Activated CD4-positive, CD25-positive, alpha-beta regulatory T cell (primary cell): Measurements from ENCODE around the gene NAGLU.

Source experiments
- DNase-seq, 4 experiments: peaks; one replicate each; lab custom pipeline; 2025; lab: John Stamatoyannopoulos, UW

The NAGLU gene

DNA sequence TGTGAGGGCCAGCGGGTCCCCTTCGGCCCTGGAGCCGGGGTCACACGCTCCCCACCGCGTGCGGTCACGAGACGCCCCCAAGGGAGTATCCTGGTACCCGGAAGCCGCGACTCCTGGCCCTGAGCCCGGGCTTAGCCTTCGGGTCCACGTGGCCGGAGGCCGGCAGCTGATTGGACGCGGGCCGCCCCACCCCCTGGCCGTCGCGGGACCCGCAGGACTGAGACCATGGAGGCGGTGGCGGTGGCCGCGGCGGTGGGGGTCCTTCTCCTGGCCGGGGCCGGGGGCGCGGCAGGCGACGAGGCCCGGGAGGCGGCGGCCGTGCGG is at the start of gene NAGLU:
Gene NAGLU, plus strand, starts transcription at position 194 of the 324 bp plus-strand sequence. Its CDS starts 32 bp downstream, at position 226.
- peak; percentile 64 to 70 (median 68) for DNase-seq

DNA sequence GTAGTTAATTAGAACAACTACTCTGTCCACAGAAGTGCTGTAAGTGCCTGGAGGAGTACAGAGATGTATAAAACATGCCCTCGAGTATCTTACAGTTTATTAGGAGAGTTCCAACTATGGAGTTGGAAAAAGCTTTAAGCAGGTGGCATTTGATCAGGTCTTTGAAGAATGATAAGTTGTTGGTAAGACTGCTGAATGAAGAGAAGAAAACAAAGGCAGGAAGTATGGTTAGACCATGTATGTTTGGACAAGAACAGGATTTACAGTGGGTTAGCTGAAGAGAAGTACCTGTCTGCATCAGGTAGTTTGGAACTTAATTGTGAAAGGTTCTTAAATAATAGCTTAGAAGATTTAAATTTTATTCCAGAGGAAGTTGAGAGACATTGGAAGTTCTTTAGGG is 48.0 kb upstream of the NAGLU start:
- DNase-seq: no peak

GRCh38 chr17:42493319-42493718 is 42.7 kb upstream of the NAGLU start:
- DNase-seq: no peak

DNA sequence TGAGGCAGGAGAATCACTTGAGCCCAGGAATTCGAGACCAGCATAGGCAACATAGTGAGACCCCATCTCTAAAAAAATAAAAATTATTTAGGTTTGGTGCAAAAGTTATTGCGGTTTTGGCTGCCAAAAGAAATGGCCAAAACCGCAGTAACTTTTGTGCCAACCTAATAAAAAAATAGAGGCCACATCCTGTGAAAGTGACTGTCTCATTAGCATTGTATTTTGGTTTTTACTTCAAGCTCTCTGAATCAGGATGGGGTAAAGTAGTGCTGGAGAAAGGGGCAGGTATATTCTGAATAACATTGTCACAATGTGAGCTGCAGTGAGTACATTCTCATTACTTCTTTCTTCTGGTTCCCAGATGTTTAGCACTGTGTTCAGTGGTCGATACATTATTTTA is 41.4 kb upstream of the NAGLU start:
- no peak for DNase-seq

- DNase-seq: no peak
These were observed 37.2 kb upstream of the NAGLU start for GRCh38 chr17:42498828-42499227.

DNA sequence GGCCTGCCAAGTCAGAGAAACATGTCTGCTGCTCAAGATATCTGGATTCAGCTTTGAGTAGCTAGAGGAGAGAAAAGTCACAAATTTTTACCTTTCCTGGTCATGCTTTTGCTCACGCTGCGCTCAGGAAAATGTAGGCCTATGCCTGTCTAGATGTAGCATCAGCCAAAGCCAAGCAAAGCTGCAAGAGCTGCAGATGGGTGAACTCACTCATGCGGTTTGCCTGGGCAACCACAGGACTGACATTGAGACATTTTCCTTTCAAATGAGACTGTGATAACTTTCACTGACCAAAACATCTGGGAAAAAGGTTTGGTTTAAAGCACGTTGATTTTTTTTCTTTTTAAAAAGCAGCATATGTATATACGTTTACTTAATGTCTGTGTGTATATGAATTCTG is 34.0 kb upstream of the NAGLU start:
- DNase-seq: no peak

DNA sequence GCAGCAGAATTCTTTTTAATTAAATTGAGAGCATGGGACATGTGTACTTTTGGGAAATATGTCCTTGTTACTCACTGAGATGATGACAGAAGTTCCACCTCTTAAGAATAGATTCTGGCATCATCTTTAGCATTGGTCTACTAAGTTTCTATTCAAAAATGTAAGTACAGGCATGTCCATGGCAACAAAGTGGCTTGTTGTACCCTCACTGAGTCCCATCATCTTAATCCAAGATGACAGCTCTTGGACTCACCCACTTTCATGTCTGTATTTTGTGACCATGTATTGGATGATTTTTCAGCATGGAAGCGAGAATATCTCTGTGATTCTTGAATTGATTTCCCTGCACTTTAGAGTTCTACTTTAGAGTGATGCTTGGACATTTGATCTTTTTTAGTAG is 33.1 kb upstream of the NAGLU start:
- DNase-seq: no peak

GRCh38 chr17:42507671-42508070 is 28.4 kb upstream of the NAGLU start:
- no peak for DNase-seq

- DNase-seq: no peak
These were observed 27.4 kb upstream of the NAGLU start for GRCh38 chr17:42508426-42509165.

GRCh38 chr17:42509409-42509808 is 26.6 kb upstream of the NAGLU start:
- DNase-seq: no peak

GRCh38 chr17:42509841-42510240 is 26.2 kb upstream of the NAGLU start:
- no peak for DNase-seq

- DNase-seq: no peak
These were observed 23.8 kb upstream of the NAGLU start for GRCh38 chr17:42512246-42512645.

DNA sequence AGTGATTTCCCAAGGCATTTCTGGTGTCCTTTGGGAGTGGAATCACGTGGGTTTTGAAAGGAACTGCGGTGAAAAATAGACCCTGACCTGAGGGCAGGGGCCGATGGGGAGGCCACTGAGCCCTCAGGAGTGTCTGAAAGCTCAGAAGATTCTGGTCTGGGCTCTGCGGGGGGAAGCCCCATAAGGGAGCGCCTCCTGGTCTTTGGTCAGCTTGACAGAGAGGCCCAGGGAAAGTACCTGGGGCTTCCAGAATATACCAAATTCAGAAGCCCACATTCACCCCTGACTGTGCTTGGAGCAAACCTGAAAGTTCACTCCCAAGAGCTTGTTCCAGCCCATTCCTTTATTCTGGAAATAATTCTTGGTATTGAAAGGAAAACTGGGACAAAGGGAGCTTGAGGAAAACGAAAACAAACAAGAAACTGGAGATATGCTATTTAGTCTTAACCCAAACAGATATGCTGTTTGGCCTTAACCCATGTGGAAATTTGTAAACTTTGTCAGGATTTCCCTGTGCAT is 23.2 kb upstream of the NAGLU start:
- DNase-seq: no peak

- no peak for DNase-seq
These were observed 22.4 kb upstream of the NAGLU start for GRCh38 chr17:42513686-42514085.

DNA sequence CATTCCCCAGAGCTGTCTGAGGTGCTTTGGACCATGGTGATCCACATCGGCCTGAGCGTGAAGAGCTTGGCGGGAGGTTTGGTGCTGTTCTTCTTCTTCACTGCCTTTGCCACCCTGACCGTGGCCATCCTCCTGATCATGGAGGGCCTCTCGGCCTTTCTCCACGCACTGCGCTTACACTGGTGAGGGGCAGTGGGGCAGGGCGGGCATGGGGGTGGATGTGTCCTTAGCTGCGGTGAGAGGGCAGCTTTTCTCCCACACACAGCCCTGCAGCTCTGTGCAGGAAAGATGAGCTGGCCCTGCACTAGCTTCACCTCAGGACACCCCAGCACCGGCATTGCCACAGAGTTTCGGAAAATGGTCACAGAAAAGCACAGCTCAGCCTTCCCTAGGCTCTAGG is 21.8 kb upstream of the NAGLU start:
- DNase-seq: no peak

- no peak for DNase-seq
These were observed 21.2 kb upstream of the NAGLU start for GRCh38 chr17:42514867-42515266.

DNA sequence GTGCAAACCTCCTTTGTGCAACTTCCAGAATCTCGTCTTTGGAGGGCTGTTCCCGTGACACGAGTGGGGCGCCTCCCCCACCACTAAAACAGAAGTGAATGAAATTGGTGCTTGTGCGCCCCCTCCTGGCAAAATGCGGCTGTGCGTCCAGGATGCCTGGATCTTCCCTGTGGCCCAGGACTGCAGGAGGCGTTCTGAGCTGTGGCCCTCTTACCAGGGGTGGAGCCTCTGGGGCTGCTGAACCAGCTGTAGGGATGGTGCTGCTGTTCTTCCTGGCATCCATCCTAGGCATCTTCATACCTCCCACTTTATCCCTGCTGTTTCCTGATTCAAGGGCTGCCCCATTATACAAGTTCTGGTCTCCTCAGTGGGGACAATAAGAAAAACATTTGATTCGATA is 18.5 kb upstream of the NAGLU start:
- DNase-seq: peak; percentile 54 to 80 (median 65)

GRCh38 chr17:42518046-42518754 is 17.8 kb upstream of the NAGLU start:
- no peak for DNase-seq

- no peak for DNase-seq
These were observed 17.1 kb upstream of the NAGLU start for GRCh38 chr17:42518755-42519545.

DNA sequence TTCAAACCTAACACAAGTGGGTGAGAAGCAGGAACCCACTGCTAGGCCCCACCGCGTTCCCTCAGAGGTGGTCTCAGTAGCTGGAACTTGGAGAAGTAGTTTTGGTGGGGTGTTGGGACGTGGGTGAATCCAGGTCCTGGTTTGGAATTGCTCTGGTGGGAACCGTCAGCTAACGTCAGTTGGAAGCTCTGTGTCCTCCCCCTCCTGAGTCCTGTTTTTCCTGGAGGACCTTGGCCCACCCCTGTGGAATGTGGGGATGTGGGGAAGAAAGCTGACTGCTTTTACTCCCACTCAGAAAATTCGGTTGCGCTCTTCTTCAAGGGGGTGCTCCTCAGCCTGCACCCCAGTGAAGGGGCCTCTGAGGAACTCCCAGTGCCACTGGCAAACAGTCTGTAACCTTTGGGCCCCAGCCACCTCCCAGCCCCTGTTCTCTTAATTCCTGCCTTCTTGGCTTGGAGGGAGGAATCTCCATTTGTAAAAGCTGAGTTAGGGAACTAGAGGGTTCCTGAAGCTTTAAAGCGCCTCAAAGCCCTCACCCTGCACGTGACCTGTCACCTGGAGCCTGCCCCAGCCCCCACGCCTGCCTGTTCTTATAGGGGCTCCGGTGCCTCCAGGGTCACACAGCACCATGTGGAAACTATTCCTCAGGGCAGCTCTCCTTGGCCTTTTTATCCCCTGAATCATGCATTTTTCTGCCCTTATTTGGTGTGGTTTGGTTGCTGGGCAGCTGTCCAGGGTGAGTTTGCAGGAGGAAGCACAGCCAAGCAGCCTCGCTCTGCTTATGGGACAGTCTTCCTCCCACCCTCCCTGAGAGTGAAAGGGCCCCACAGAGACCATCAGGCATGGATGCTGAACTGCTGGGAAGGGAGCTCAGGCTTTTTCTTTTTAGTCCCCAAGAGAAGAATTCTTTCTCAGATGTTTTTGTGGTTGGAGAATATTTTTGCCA is 16.2 kb upstream of the NAGLU start:
- DNase-seq: no peak

DNA sequence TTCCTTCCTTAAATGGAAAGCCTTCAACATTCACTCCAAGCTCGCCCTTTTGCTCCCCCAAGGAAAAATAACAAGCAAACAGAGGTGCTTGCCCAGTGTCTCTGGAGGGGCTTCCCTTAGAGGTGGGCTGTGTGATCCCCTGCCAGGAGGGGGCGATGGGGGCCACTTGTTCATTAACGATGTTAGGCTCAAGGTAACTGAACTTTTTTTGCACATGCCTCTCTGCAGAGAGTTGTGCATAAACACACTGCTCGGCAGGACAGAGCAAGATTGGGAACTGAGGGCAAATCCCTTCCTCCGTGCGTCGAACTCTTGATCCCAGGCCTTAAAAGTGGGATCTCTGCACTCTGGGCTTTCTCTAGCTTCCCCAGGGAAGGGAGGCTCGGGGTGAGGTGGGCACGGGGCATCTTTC is 15.5 kb upstream of the NAGLU start:
- DNase-seq: peak in 1 of 4 experiments; percentile 7

- no peak for DNase-seq
These were observed 15.0 kb upstream of the NAGLU start for GRCh38 chr17:42521036-42521435.
